Measurements from ENCODE around the gene PDCD1.

DNA sequence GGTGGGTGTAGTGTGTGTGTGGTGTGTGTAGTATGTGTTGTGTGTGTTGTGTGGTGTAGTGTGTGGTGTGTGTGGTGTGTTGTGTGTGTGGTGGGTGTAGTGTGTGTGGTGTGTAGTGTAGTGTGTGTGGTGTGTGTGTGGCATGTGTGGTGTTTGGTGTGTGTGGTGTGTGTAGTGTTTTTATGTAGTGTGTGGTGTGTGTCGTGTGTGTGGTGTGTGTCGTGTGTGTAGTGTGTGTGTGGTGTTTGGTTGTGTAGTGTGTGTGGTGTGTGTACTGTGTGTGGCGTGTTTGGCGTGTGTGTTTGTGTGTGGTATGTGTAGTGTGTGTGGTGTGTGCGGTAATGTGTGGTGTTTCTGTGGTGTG, 6.1 kb upstream of the PDCD1 start:
- TF ChIP-seq FOSL1 (CRISPR knock-in tag; IDR thresholded peaks at IDR 0.05; ENCODE audit: borderline replicate concordance) (no peak), EZH2 (conservative IDR thresholded peaks at IDR 0.05; ENCODE audit: low read depth, low read length) (no peak)
- TF ChIP-seq, protein P1, sequence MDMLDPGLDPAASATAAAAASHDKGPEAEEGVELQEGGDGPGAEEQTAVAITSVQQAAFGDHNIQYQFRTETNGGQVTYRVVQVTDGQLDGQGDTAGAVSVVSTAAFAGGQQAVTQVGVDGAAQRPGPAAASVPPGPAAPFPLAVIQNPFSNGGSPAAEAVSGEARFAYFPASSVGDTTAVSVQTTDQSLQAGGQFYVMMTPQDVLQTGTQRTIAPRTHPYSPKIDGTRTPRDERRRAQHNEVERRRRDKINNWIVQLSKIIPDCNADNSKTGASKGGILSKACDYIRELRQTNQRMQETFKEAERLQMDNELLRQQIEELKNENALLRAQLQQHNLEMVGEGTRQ (IDR thresholded peaks at IDR 0.05; ENCODE audit: low read depth, low read length): no peak
- TF ChIP-seq, protein P1 (CRISPR knock-in tag; IDR thresholded peaks at IDR 0.05; ENCODE audit: borderline replicate concordance): no peak
- TF ChIP-seq, protein P2, sequence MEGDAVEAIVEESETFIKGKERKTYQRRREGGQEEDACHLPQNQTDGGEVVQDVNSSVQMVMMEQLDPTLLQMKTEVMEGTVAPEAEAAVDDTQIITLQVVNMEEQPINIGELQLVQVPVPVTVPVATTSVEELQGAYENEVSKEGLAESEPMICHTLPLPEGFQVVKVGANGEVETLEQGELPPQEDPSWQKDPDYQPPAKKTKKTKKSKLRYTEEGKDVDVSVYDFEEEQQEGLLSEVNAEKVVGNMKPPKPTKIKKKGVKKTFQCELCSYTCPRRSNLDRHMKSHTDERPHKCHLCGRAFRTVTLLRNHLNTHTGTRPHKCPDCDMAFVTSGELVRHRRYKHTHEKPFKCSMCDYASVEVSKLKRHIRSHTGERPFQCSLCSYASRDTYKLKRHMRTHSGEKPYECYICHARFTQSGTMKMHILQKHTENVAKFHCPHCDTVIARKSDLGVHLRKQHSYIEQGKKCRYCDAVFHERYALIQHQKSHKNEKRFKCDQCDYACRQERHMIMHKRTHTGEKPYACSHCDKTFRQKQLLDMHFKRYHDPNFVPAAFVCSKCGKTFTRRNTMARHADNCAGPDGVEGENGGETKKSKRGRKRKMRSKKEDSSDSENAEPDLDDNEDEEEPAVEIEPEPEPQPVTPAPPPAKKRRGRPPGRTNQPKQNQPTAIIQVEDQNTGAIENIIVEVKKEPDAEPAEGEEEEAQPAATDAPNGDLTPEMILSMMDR (CRISPR knock-in tag; IDR thresholded peaks at IDR 0.05): no peak
- TF ChIP-seq, protein P3, sequence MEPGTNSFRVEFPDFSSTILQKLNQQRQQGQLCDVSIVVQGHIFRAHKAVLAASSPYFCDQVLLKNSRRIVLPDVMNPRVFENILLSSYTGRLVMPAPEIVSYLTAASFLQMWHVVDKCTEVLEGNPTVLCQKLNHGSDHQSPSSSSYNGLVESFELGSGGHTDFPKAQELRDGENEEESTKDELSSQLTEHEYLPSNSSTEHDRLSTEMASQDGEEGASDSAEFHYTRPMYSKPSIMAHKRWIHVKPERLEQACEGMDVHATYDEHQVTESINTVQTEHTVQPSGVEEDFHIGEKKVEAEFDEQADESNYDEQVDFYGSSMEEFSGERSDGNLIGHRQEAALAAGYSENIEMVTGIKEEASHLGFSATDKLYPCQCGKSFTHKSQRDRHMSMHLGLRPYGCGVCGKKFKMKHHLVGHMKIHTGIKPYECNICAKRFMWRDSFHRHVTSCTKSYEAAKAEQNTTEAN (CRISPR knock-in tag; conservative IDR thresholded peaks at IDR 0.05): no peak
